ENCODE data around the gene ALDH3A1.

Gene ALDH3A1

GRCh38 chr17:19780846-19781245 is 32.7 kb upstream of the ALDH3A1 start:
- TF ChIP-seq ZFX (IDR thresholded peaks at IDR 0.05; ENCODE audit: borderline replicate concordance) (no peak), CTCF (IDR thresholded peaks at IDR 0.05) (no peak)
- H3K27ac ChIP-seq: no peak overlapping the region

- H3K27ac ChIP-seq: no peak overlapping the region
- TF ChIP-seq CTCF (IDR thresholded peaks at IDR 0.05): no peak
- no peak for TF ChIP-seq ZFX (IDR thresholded peaks at IDR 0.05; ENCODE audit: borderline replicate concordance)
Measured at GRCh38 chr17:19773534-19773933, 25.4 kb upstream of the ALDH3A1 start.

GRCh38 chr17:19771971-19772630 is 24.0 kb upstream of the ALDH3A1 start:
- no peak overlapping the region for H3K27ac ChIP-seq
- no peak for TF ChIP-seq CTCF (IDR thresholded peaks at IDR 0.05)
- TF ChIP-seq ZFX (IDR thresholded peaks at IDR 0.05; ENCODE audit: borderline replicate concordance): no peak

GRCh38 chr17:19770985-19771735 is 23.1 kb upstream of the ALDH3A1 start:
- TF ChIP-seq CTCF (IDR thresholded peaks at IDR 0.05) (no peak), ZFX (IDR thresholded peaks at IDR 0.05; ENCODE audit: borderline replicate concordance) (no peak)
- no peak overlapping the region for H3K27ac ChIP-seq

- no peak for TF ChIP-seq ZFX (IDR thresholded peaks at IDR 0.05; ENCODE audit: borderline replicate concordance)
- no peak for TF ChIP-seq CTCF (IDR thresholded peaks at IDR 0.05)
- H3K27ac ChIP-seq: no peak overlapping the region
Measured at GRCh38 chr17:19769946-19770652, 22.0 kb upstream of the ALDH3A1 start.

GRCh38 chr17:19768046-19768782 is 20.1 kb upstream of the ALDH3A1 start:
- no peak overlapping the region for H3K27ac ChIP-seq
- TF ChIP-seq ZFX (IDR thresholded peaks at IDR 0.05; ENCODE audit: borderline replicate concordance) (no peak), CTCF (IDR thresholded peaks at IDR 0.05) (no peak)
